Prostate gland (tissue), 2 donors: ENCODE results near the gene EXOC3. TPM values are rescaled to one million over a fixed set of nuclear protein-coding genes. Genes with fewer than 3 reads are reported as not detected.

Experiments used
- DNase-seq: peaks from one replicate; pipeline ENCODE4 v3.0.0-alpha.2; 2019; ENCODE audit warnings: low spot score
- H3K27ac ChIP-seq, 2 donors: fragments of 200-600 bp; sonication (generic); 2 replicates each; pipeline ENCODE4 v1.5.1; 2017 to 2019
- H3K27me3 ChIP-seq: fragments of 200-600 bp; sonication (generic); replicated peaks from 2 replicates; pipeline ENCODE4 v1.5.1; 2019; ENCODE audit not compliant: insufficient read depth
- H3K36me3 ChIP-seq, 2 donors: fragments of 200-600 bp; sonication (generic); 1 replicate in 1 of 2; 2 replicates in 1 of 2; pipeline versions ENCODE4 v1.5.1 to v1.8.1; 2017 to 2019
- H3K4me1 ChIP-seq: fragments of 200-600 bp; sonication (generic); replicated peaks from 2 replicates; pipeline ENCODE4 v1.5.1; 2019
- H3K4me3 ChIP-seq, 2 donors: fragments of 200-600 bp; sonication (generic); 2 replicates each; pipeline ENCODE4 v1.5.1; 2017 to 2019
- H3K9me3 ChIP-seq: fragments of 200-600 bp; sonication (generic); 2 replicates; pipeline ENCODE4 v1.5.1; 2017
- CTCF ChIP-seq, 4 experiments: fragments of 200-600 bp in 2 of 4; fragments of 450-650 bp in 2 of 4; sonication (generic) in 2 of 4; IDR thresholded peaks; 1 replicate in 3 of 4; 2 replicates in 1 of 4; pipeline ENCODE4 v1.5.1; 2016 to 2019; ENCODE audit warnings: antibody characterized with exemption in 4 of 4, mild to moderate bottlenecking in 2 of 4, moderate library complexity in 2 of 4
- POLR2A ChIP-seq: fragments of 450-650 bp; IDR thresholded peaks from one replicate; pipeline ENCODE4 v1.6.1; 2016; ENCODE audit warnings: antibody characterized with exemption, mild to moderate bottlenecking
- POLR2AphosphoS5 ChIP-seq: sonication (generic); formaldehyde crosslinking; IDR thresholded peaks from one replicate; pipeline ENCODE4 v1.6.1; 2017; ENCODE audit warnings: antibody characterized with exemption
- WGBS: methylation state at CpG from one replicate; pipeline ENCODE4 v1.1.5; 2018; 5-methylcytosine and 5-hydroxymethylcytosine counted together
- intact Hi-C: fragments of 100-400 bp; cut with DNase I; formaldehyde crosslinking; loops from one replicate; pipeline ENCODE4 v1.14.2; 2022
- total RNA-seq, 2 donors: library from RNA; depleted of rRNA; stranded (reverse); fragments of >200 nt; gene quantifications; one replicate each; pipeline ENCODE4 v1.1.0, GENCODE V29; 2016

EXOC3 gene
- total RNA-seq, 2 donors from 2014 or later: 44.3 to 79.7 TPM

GRCh38 chr5:464446-464842 lies 21.5 kb downstream of the EXOC3 start:
- Histone ChIP-seq H3K27ac (no peak overlapping the region), H3K4me1 (no peaks in the 10 kb centered on the region), H3K9me3 (no peaks in the 10 kb centered on the region), H3K27me3 (no peaks in the 10 kb centered on the region), H3K36me3 (peaks cover 0 to 6% of the 10 kb centered on the region in 2 donors), H3K4me3 (no peak overlapping the region)
- DNase-seq: no peak
- WGBS: 93% methylated on average over 19 of the region's 19 CpGs
- TF ChIP-seq POLR2AphosphoS5 (no peak), CTCF (IDR thresholded peaks at IDR 0.05) (no peak), POLR2A (no peak)
- intact Hi-C loops: no loop called here

- no peak for DNase-seq
- intact Hi-C loops: no loop called here
- Histone ChIP-seq H3K4me1 (no peaks in the 10 kb centered on the region), H3K36me3 (peaks cover 0 to 6% of the 10 kb centered on the region in 2 donors), H3K9me3 (no peaks in the 10 kb centered on the region), H3K27me3 (no peaks in the 10 kb centered on the region), H3K27ac (no peak overlapping the region), H3K4me3 (no peak overlapping the region)
- 95% methylated on average over 63 of the region's 63 CpGs for WGBS
- TF ChIP-seq POLR2AphosphoS5: no peak
- TF ChIP-seq POLR2A: no peak
- no peak for TF ChIP-seq CTCF (IDR thresholded peaks at IDR 0.05)
Observed at GRCh38 chr5:464843-465590, 22.0 kb downstream of the EXOC3 start.

- TF ChIP-seq CTCF (IDR thresholded peaks at IDR 0.05) (no peak), POLR2AphosphoS5 (no peak), POLR2A (no peak)
- H3K4me3 ChIP-seq: no peak overlapping the region
- intact Hi-C loops: no loop called here
- H3K27ac ChIP-seq: no peak overlapping the region
- no peak for DNase-seq
- 88% methylated on average over 29 of the region's 29 CpGs for WGBS
- H3K36me3 ChIP-seq: peaks cover 0 to 6% of the 10 kb centered on the region in 2 donors
- H3K9me3 ChIP-seq: no peaks in the 10 kb centered on the region
- no peaks in the 10 kb centered on the region for H3K27me3 ChIP-seq
- no peaks in the 10 kb centered on the region for H3K4me1 ChIP-seq
Observed at GRCh38 chr5:465591-466403, 22.8 kb downstream of the EXOC3 start.

GRCh38 chr5:466661-467310 lies 23.8 kb downstream of the EXOC3 start:
- DNase-seq: no peak
- H3K4me3 ChIP-seq: no peak overlapping the region
- WGBS: 94% methylated on average over 24 of the region's 30 CpGs

More at GRCh38 chr5:466661-467310, 23.8 kb downstream of the EXOC3 start:
- peaks cover 0 to 6% of the 10 kb centered on the region in 2 donors for H3K36me3 ChIP-seq
- TF ChIP-seq POLR2A: no peak
- no peak for TF ChIP-seq CTCF (IDR thresholded peaks at IDR 0.05)
- TF ChIP-seq POLR2AphosphoS5: no peak
- peaks cover 4% of the 10 kb centered on the region for H3K4me1 ChIP-seq
- intact Hi-C loops: no loop called here
- no peak overlapping the region for H3K27ac ChIP-seq
- H3K27me3 ChIP-seq: no peaks in the 10 kb centered on the region
- no peaks in the 10 kb centered on the region for H3K9me3 ChIP-seq
